Psoas muscle (tissue), 8 donors: ENCODE results near the gene IRX5. TPM values are rescaled to one million over a fixed set of nuclear protein-coding genes. Genes with fewer than 3 reads are reported as not detected.

Experiments
- ATAC-seq, 4 donors: fragments of 200-7000 bp; cut with Tn5 transposase; one replicate each; pipeline ENCODE4 v1.9.1; 2020; ENCODE audit warnings: moderate library complexity in 3 of 4, mild to moderate bottlenecking in 2 of 4
- DNase-seq, 2 donors: peaks; one replicate each; pipeline ENCODE4 v3.0.0-alpha.2; 2020
- H3K27ac ChIP-seq: fragments of 200-600 bp; one replicate; pipeline ENCODE4 v1.8.0; 2022
- H3K27me3 ChIP-seq, 3 donors: fragments of 200-600 bp in 1 of 3; one replicate each; pipeline versions ENCODE4 v1.6.1 to v1.8.0; 2013 to 2022; ENCODE audit warnings: low read length in 2 of 3, mild to moderate bottlenecking in 2 of 3, moderate library complexity in 1 of 3; ENCODE audit not compliant: insufficient read depth in 3 of 3
- H3K36me3 ChIP-seq, 2 donors: fragments of 200-600 bp in 1 of 2; one replicate each; pipeline versions ENCODE4 v1.6.1 to v1.8.0; 2013 to 2022; ENCODE audit warnings: low read depth in 1 of 2, mild to moderate bottlenecking in 1 of 2, moderate library complexity in 1 of 2; ENCODE audit not compliant: insufficient read depth in 1 of 2
- H3K4me1 ChIP-seq: fragments of 200-600 bp; one replicate; pipeline ENCODE4 v1.8.0; 2022
- H3K4me3 ChIP-seq: fragments of 200-600 bp; one replicate; pipeline ENCODE4 v1.8.0; 2022; ENCODE audit warnings: mild to moderate bottlenecking
- H3K9me3 ChIP-seq: fragments of 200-600 bp; one replicate; pipeline ENCODE4 v1.8.0; 2022
- WGBS, 3 donors: extraction: QIAGEN DNeasy Blood & Tissue Kit; methylation state at CpG; one replicate each; pipeline versions ENCODE4 v1.1.6 to v1.1.7; 2013; 5-methylcytosine and 5-hydroxymethylcytosine counted together
- intact Hi-C, 2 donors: fragments of 100-400 bp; cut with DNase I; formaldehyde crosslinking; loops; one replicate each; pipeline versions ENCODE4 v1.11.0 to v1.14.2; 2022
- polyA plus RNA-seq, 3 donors: library from polyadenylated mRNA; stranded (reverse); fragments of 200-250 nt; gene quantifications; one replicate each; pipeline ENCODE4 v1.2.3, GENCODE V29; 2013
- total RNA-seq, 4 donors: library from RNA; stranded (reverse); fragmentation: NEBNext Ultra II Directional in 2 of 4; extraction: Animal tissue kit (Norgen Biotek cat#: 25700) in 2 of 4; gene quantifications; one replicate each; pipeline versions ENCODE4 v1.2.1 to v1.2.4, GENCODE V29; 2021 to 2023
- TF ChIP-seq, protein P1 (sequence below): fragments of 200-600 bp; IDR thresholded peaks from one replicate; pipeline ENCODE4 v1.8.0; 2022; ENCODE audit warnings: antibody characterized with exemption
- donor health status: healthy with polysubstance abuse.
- donor health status: DM: no; HTN: no; CAD: no; lungs with moderate emphysema.
- donor health status: Bipolar disorder and iron deficiency.
- donor health status: healthy.
- donor health status: DM: yes; HTN: yes; CAD: no.
- donor health status: DM: no; HTN: no; CAD: no.
- donor health status: DM: no; HTN: no; CAD: no.
- donor health status: DM: yes; HTN: yes; CAD: no.

The IRX5 gene
- total and polyA plus RNA-seq, 7 donors = 0.56 to 13.0 (median 5.9) TPM

DNA sequence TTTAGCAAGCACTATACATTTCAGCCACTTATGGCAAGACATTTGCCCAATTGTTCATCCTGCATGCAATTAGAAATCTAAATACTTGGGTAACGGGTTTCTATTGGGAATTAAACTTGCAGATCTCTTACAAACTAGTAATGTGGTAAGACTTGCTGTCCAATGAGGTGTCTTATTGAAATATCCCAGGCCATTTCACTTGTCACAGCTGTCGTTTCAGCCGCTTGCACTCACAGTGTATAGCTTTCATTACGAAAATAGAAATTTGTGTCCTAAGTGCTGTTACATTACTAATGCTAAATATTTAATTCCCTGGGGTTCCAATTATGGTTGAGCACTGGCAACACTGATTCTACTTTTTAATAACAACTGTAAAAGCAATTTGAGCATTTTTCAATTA lies 40.3 kb upstream of the IRX5 start:
- TF ChIP-seq, protein P1, sequence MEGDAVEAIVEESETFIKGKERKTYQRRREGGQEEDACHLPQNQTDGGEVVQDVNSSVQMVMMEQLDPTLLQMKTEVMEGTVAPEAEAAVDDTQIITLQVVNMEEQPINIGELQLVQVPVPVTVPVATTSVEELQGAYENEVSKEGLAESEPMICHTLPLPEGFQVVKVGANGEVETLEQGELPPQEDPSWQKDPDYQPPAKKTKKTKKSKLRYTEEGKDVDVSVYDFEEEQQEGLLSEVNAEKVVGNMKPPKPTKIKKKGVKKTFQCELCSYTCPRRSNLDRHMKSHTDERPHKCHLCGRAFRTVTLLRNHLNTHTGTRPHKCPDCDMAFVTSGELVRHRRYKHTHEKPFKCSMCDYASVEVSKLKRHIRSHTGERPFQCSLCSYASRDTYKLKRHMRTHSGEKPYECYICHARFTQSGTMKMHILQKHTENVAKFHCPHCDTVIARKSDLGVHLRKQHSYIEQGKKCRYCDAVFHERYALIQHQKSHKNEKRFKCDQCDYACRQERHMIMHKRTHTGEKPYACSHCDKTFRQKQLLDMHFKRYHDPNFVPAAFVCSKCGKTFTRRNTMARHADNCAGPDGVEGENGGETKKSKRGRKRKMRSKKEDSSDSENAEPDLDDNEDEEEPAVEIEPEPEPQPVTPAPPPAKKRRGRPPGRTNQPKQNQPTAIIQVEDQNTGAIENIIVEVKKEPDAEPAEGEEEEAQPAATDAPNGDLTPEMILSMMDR = no peak
- DNase-seq (no peak), ATAC-seq (no peak)
- Histone ChIP-seq H3K27me3 (peaks cover 0 to 2% (median 0%) of the 10 kb centered on the region in 3 donors), H3K4me3 (no peak overlapping the region), H3K9me3 (peaks cover 4% of the 10 kb centered on the region), H3K27ac (no peak overlapping the region), H3K4me1 (no peaks in the 10 kb centered on the region), H3K36me3 (no peaks in the 10 kb centered on the region)
- intact Hi-C loops = no loop called here
- 55 to 73% (median 71%) methylated on average over 4 of the region's 4 CpGs for WGBS, 3 donors

DNA sequence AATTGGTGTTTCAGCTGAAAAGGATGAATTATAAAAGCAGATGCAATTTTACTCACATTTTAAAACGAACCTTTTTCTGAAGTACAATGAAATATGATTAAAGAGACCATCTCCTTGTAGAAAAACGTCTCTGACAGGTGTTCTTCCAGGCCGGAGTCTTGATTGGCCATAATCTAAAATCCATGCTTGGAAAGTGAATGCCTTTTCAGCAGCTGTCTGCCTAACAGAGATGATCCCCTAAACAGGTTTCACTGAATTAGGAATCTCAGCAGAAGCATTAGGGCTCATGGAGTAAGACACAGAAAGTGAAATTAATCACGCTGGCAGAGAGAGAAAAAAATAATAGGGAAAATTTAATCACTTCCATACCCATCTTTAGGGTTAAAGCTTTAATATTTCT lies 39.3 kb upstream of the IRX5 start:
- 37 to 40% (median 38%) methylated on average over 4 of the region's 4 CpGs for WGBS, 3 donors
- Histone ChIP-seq H3K36me3 (no peaks in the 10 kb centered on the region), H3K4me1 (no peaks in the 10 kb centered on the region), H3K27me3 (peaks cover 0 to 2% (median 0%) of the 10 kb centered on the region in 3 donors), H3K9me3 (no peaks in the 10 kb centered on the region), H3K27ac (no peak overlapping the region), H3K4me3 (no peak overlapping the region)
- DNase-seq (no peak), ATAC-seq (no peak)
- TF ChIP-seq, protein P1 = no peak
- intact Hi-C loops = no loop called here

DNA sequence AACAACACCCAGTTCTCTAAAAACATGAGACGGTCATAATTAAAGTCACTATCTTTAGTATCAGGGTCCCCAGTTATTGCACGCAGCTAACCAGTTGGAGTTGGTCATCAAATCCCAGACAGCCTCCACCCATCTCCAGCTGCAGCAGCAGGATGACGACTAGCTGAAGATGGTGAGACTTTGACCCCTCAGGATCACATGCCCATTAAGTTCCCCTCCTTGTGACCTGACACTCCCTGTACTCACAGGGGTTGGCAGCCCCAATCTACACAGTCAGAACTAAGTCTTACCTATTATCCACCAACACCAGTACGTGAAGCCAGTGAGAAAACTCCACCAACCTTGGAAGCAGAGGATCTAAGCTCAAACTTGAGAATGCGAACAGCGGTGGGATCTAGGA lies 37.7 kb upstream of the IRX5 start:
- Histone ChIP-seq H3K36me3 (no peaks in the 10 kb centered on the region), H3K9me3 (no peaks in the 10 kb centered on the region), H3K4me3 (no peak overlapping the region), H3K27ac (no peak overlapping the region), H3K4me1 (no peaks in the 10 kb centered on the region), H3K27me3 (no peaks in the 10 kb centered on the region)
- ATAC-seq (no peak), DNase-seq (no peak)
- intact Hi-C loops = no loop called here
- WGBS, 3 donors = 86 to 91% (median 90%) methylated on average over 6 of the region's 6 CpGs
- TF ChIP-seq, protein P1 = no peak

DNA sequence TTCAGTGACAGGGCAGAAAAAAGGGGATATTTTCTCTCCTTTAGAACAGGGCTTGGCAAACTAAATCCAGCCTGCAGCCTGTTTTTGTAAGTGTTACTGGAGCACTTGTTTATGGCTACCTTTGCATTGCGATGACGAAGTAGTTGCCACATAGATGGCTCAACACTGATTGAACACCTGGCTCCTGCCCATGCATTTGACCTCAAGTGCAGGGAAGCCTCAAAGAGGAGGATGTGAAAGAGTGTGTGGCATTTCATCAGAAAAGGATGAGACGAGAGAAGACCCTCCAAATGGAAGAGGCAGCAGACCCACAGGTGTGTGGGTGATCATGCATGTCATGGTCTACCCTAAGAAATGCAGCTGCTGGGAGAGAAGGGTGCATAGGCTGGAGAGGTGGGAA lies 32.7 kb upstream of the IRX5 start:
- DNase-seq (no peak), ATAC-seq (no peak)
- WGBS, 3 donors = 77 to 78% (median 78%) methylated on average over 3 of the region's 3 CpGs
- Histone ChIP-seq H3K4me3 (no peak overlapping the region), H3K27me3 (no peaks in the 10 kb centered on the region), H3K9me3 (no peaks in the 10 kb centered on the region), H3K4me1 (no peaks in the 10 kb centered on the region), H3K27ac (no peak overlapping the region), H3K36me3 (no peaks in the 10 kb centered on the region)
- intact Hi-C loops = no loop called here
- TF ChIP-seq, protein P1 = no peak

DNA sequence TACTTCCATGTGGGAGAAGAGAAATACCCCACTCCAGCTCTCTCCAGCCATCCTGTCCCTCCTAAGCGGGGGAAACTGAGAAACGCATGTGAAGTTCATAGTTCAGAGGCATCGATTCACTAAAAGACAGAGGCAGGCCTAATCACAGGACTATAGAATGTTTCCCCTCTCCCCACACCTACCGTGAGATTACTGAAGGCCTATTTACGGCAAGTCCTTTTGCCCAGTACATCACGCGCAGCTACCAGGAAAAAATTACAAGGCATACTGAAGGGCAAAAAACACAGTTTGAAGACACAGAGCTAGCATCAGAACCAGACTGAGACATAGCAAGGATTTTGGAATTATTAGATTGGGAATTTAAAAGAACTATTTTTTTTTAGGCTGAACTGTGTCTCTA lies 29.1 kb upstream of the IRX5 start:
- no peaks in the 10 kb centered on the region for H3K27me3 ChIP-seq
- ATAC-seq (no peak), DNase-seq (no peak)
- H3K27ac ChIP-seq = no peak overlapping the region
- no peaks in the 10 kb centered on the region for H3K9me3 ChIP-seq
- H3K4me1 ChIP-seq = no peaks in the 10 kb centered on the region
- TF ChIP-seq, protein P1 = no peak
- intact Hi-C loops = no loop called here
- H3K36me3 ChIP-seq = no peaks in the 10 kb centered on the region
- no peak overlapping the region for H3K4me3 ChIP-seq
- WGBS, 3 donors = 91 to 97% (median 96%) methylated on average over 7 of the region's 7 CpGs
